Right atrium auricular region (tissue), 2 donors: Measurements from ENCODE around the gene GIPC2. TPM values are rescaled to one million over a fixed set of nuclear protein-coding genes. Genes with fewer than 3 reads are reported as not detected.
"Not testable (repeated sequence)": the region's sequence is repeated elsewhere in the genome, so short reads cannot be mapped to it uniquely, and the experiment has no call there.

Experiments used
- DNase-seq: peaks from one replicate; pipeline ENCODE4 v3.0.0-alpha.2; 2019; ENCODE audit warnings: low spot score
- H3K27ac ChIP-seq, 2 donors: fragments of 200-600 bp; sonication (generic); 1 replicate in 1 of 2; 2 replicates in 1 of 2; pipeline ENCODE4 v1.5.1; 2016 to 2019
- H3K27me3 ChIP-seq, 2 donors: fragments of 200-600 bp; sonication (generic); one replicate each; pipeline versions ENCODE4 v1.5.1 to v1.6.0; 2017 to 2019
- H3K36me3 ChIP-seq: fragments of 200-600 bp; sonication (generic); one replicate; pipeline ENCODE4 v1.5.1; 2016
- H3K4me1 ChIP-seq, 2 donors: fragments of 200-600 bp; sonication (generic); one replicate each; pipeline versions ENCODE4 v1.5.1 to v1.6.0; 2017 to 2019
- H3K4me3 ChIP-seq, 2 donors: fragments of 200-600 bp; sonication (generic); 1 replicate in 1 of 2; 2 replicates in 1 of 2; pipeline ENCODE4 v1.5.1; 2017 to 2019; ENCODE audit warnings: mild to moderate bottlenecking in 1 of 2, moderate library complexity in 1 of 2
- H3K9me3 ChIP-seq, 2 donors: fragments of 200-600 bp; sonication (generic); one replicate each; pipeline ENCODE4 v1.5.1; 2019
- total RNA-seq, 2 donors: library from RNA; depleted of rRNA; stranded (reverse); fragments of >200 nt; gene quantifications; one replicate each; pipeline ENCODE4 v1.1.0, GENCODE V29; 2016
- TF ChIP-seq, protein P1 (sequence below), 2 donors: fragments of 200-600 bp; sonication (generic); IDR thresholded peaks; one replicate each; pipeline ENCODE4 v1.5.1; 2019; ENCODE audit warnings: antibody characterized with exemption in 2 of 2

Gene GIPC2
- total RNA-seq, 2 donors from 2014 or later = 1.5 to 2.3 TPM

DNA sequence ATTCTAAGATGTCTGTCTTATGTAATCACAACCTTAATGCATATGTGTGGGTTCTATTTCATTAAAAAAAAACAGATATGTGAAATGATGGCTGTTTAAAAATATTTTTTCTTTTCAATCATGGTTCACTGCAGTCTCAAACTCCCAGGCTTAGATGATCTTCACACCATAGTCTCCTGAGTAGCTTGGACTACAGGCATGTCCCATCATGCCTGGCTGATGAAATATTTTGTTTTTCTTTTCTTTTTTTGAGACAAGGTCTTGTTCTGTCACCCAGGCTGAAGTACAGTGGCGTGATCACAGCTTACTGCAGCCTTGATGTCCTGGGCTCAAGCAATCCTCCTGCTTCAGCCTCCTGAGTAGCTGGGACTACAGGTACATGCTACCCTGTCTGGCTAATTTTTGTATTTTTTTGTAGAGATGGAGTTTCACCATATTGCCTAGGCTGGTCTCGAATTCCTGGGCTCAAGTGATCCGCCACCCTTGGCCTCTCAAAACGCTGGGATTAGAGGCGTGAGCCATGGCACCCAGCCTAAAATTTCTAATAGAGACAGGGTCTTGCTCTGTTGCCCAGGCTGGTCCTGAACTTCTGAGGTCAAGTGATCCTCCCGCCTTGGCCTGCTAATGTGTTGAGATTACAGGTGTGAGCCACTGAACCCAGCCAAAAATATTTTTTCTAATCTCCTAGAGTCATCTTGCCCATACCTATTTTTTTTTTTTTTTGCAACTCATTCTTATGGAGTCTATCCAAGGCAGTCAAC, 67.6 kb downstream of the GIPC2 start:
- Histone ChIP-seq H3K27me3 (no peaks in the 10 kb centered on the region), H3K4me1 (peaks cover 0 to 6% of the 10 kb centered on the region in 2 donors), H3K4me3 (no peak overlapping the region), H3K27ac (peak overlapping the region in 1 of 2 donors; percentile 29), H3K36me3 (no peaks in the 10 kb centered on the region), H3K9me3 (no peaks in the 10 kb centered on the region)
- no peak for DNase-seq
- TF ChIP-seq, protein P1, sequence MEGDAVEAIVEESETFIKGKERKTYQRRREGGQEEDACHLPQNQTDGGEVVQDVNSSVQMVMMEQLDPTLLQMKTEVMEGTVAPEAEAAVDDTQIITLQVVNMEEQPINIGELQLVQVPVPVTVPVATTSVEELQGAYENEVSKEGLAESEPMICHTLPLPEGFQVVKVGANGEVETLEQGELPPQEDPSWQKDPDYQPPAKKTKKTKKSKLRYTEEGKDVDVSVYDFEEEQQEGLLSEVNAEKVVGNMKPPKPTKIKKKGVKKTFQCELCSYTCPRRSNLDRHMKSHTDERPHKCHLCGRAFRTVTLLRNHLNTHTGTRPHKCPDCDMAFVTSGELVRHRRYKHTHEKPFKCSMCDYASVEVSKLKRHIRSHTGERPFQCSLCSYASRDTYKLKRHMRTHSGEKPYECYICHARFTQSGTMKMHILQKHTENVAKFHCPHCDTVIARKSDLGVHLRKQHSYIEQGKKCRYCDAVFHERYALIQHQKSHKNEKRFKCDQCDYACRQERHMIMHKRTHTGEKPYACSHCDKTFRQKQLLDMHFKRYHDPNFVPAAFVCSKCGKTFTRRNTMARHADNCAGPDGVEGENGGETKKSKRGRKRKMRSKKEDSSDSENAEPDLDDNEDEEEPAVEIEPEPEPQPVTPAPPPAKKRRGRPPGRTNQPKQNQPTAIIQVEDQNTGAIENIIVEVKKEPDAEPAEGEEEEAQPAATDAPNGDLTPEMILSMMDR (IDR thresholded peaks at IDR 0.05) = no peak

DNA sequence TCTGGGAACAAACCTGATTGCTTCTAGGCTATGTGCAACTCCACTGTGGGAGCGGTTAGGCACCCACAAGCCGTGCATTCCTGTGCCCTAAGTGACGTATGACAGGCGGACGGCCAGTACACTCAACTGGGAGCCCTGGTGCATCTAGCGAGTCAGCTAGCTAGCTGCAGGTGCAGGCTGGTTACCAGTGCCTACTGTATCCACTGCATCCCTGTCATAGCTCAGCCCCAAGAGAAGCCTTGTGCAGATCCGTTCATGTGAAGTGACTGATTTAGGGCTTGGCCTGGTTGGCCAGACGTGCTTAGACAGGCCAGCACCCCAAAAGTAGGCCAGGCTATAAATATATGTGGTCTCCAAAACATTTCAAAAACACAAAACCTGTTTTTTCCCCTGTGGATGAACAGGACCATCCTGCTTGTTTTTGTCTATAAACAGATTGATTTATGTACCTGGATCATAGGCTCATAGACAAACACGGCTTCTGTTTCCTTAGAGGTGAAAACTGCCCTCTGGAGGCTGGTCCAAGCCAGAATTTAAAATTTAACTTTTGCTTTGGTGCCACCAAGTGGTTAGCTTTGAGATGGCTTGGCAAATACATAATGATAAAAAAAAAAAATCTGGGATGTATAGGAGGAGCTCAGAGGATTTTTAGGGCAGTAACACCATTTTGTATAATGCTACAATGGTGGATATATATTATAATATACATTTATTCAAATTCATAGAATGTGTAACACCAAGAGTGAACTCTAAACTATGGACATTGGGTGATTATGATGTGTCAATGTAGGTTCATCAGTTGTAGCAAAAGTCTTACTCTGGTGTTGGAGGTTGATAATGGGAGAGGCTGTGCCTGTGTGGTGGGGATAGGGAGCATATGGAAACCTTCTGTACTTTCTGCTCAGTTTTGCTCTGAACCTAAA, 68.5 kb downstream of the GIPC2 start:
- TF ChIP-seq, protein P1 (IDR thresholded peaks at IDR 0.05) = peak; percentile 68 to 92
- Histone ChIP-seq H3K27me3 (no peaks in the 10 kb centered on the region), H3K36me3 (no peaks in the 10 kb centered on the region), H3K9me3 (no peaks in the 10 kb centered on the region), H3K4me1 (peaks cover 0 to 6% of the 10 kb centered on the region in 2 donors), H3K27ac (peak overlapping the region in 1 of 2 donors; percentile 29), H3K4me3 (no peak overlapping the region)
- DNase-seq = no peak

DNA sequence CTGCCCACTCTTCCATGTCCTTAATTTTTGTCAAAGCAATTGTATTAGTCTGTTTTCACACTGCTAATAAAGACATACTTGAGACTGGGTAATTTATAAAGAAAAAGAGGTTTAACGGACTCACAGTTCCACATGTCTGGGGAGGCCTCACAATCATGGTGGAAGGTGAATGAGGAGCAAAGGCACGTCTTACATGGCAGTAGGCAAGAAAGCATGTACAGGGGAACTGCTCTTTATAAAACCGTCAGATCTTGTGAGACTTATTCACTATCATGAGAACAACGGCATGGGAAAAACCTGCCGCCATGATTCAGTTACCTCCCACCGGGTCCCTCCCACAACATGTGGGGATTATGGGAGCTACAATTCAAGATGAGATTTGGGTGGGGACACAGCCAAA, 74.7 kb downstream of the GIPC2 start:
- H3K27me3 ChIP-seq, H3K9me3 ChIP-seq, H3K4me3 ChIP-seq, H3K4me1 ChIP-seq, DNase-seq, H3K27ac ChIP-seq, H3K36me3 ChIP-seq: not testable (repeated sequence)

DNA sequence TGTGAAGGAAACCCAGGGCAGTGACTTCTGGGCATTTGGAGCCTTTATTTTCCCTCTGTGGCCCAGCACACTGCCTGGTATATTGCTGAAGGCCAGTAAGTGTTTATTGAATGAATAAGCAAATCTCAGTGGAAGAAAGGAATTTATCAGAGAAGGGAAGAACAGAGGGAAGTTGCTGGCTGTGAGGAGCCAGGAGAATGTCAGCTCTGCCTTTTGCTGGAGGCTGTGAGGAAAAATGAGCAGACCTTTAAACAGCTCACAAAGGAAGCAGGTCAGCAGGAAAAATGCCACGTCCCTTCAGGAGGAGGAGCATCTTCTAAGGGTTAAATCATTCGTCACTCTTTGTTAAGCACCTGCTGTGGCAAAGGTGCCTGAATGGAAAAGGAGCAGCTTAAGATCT, 75.9 kb downstream of the GIPC2 start:
- Histone ChIP-seq H3K36me3 (no peaks in the 10 kb centered on the region), H3K9me3 (no peaks in the 10 kb centered on the region), H3K4me1 (no peaks in the 10 kb centered on the region), H3K4me3 (no peak overlapping the region), H3K27me3 (no peaks in the 10 kb centered on the region), H3K27ac (no peak overlapping the region)
- TF ChIP-seq, protein P1 (IDR thresholded peaks at IDR 0.05) = no peak
- DNase-seq = no peak

DNA sequence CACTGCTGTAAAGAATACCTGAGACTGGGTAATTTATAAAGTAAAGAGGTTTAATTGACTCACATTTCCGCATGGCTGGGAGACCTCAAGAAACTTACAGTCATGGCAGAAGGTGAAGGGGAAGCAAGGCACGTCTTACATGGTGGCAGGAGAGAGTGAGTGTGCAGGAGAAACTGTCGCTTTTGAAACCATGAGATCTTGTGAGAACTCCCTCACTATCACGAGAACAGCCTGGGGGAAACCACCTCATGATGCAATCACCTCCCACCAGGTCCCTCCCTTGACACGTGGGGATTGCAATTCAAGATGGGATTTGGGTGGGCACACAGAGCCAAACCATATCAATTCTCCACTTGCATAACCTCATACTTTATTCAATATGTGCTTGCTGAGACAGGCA, 76.6 kb downstream of the GIPC2 start:
- DNase-seq = no peak
- Histone ChIP-seq H3K4me3 (no peak overlapping the region), H3K27ac (no peak overlapping the region), H3K36me3 (no peaks in the 10 kb centered on the region), H3K9me3 (no peaks in the 10 kb centered on the region), H3K4me1 (no peaks in the 10 kb centered on the region), H3K27me3 (no peaks in the 10 kb centered on the region)
- TF ChIP-seq, protein P1 (IDR thresholded peaks at IDR 0.05) = no peak

DNA sequence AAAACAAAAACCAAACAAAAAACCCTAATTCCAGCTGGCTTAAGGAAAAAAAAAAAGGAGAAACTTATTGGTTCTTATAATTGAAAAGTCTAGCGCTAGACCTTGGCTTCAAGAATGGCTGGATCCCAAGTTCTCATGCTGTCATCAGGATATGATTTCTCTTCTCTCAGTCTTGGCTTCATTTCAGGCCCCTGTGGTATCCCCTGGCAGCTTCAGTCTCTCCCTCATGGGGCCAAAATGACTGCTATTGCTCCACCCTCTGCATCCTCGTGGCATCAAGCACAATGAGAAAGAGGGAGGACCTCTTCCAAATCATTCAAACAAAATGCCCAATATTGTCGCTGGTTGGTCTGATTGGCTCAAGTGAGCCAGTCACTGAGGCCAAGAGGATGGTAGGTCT, 80.7 kb downstream of the GIPC2 start:
- Histone ChIP-seq H3K27ac (no peak overlapping the region), H3K4me1 (no peaks in the 10 kb centered on the region), H3K9me3 (no peaks in the 10 kb centered on the region), H3K36me3 (no peaks in the 10 kb centered on the region), H3K27me3 (no peaks in the 10 kb centered on the region), H3K4me3 (no peak overlapping the region)
- no peak for DNase-seq
- TF ChIP-seq, protein P1 (IDR thresholded peaks at IDR 0.05) = no peak
